Measurements from ENCODE around the gene GRSF1. TPM values are rescaled to one million over a fixed set of nuclear protein-coding genes. Genes with fewer than 3 reads are reported as not detected.
A peak's percentile ranks its signal among the peaks of the same experiment; 100 is the strongest.
"Not testable (repeated sequence)": the region's sequence is repeated elsewhere in the genome, so short reads cannot be mapped to it uniquely, and the experiment has no call there.

GRSF1 gene
- total RNA-seq, 4 donors from 2014 or later: 121 to 158 (median 140) TPM

DNA sequence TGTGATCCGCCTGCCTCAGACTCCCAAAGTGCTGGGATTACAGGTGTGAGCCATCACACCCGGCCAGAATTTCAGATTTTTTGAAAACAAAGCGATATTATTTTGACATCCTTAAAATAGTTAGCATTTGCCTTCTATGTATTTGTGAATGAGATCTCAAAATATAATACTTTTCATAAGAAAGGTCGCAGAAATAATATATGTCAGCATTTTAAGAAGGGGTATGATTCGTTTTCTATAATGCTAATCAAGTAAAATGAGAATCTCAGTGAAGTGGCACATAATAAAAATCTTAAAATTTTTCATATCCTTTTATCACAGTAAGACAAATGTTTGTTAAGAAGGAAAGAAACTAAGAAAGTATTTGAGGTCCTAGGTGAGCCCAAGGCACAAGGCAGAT is 52.2 kb downstream of the GRSF1 start:
- DNase-seq (no peak), ATAC-seq (no peak)
- no peaks in the 10 kb centered on the region for H3K9me3 ChIP-seq
- no peak overlapping the region for H3K4me3 ChIP-seq
- H3K4me1 ChIP-seq: no peaks in the 10 kb centered on the region
- H3K36me3 ChIP-seq: peaks cover 2 to 93% of the 10 kb centered on the region in 2 donors
- no peak for TF ChIP-seq POLR2A (IDR thresholded peaks at IDR 0.05)
- TF ChIP-seq, protein P1, sequence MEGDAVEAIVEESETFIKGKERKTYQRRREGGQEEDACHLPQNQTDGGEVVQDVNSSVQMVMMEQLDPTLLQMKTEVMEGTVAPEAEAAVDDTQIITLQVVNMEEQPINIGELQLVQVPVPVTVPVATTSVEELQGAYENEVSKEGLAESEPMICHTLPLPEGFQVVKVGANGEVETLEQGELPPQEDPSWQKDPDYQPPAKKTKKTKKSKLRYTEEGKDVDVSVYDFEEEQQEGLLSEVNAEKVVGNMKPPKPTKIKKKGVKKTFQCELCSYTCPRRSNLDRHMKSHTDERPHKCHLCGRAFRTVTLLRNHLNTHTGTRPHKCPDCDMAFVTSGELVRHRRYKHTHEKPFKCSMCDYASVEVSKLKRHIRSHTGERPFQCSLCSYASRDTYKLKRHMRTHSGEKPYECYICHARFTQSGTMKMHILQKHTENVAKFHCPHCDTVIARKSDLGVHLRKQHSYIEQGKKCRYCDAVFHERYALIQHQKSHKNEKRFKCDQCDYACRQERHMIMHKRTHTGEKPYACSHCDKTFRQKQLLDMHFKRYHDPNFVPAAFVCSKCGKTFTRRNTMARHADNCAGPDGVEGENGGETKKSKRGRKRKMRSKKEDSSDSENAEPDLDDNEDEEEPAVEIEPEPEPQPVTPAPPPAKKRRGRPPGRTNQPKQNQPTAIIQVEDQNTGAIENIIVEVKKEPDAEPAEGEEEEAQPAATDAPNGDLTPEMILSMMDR (IDR thresholded peaks at IDR 0.05 in 4 of 5, conservative IDR thresholded peaks at IDR 0.05 in 1 of 5): no peak
- no peaks in the 10 kb centered on the region for H3K27me3 ChIP-seq
- in situ Hi-C loops (cut with MboI; ENCODE audit: low sequenced_read_pairs in 4 of 4): no loop called here
- no peak overlapping the region for H3K27ac ChIP-seq
- intact Hi-C loops (cut with DNase I; ENCODE audit: low total_unique reads): no loop called here

DNA sequence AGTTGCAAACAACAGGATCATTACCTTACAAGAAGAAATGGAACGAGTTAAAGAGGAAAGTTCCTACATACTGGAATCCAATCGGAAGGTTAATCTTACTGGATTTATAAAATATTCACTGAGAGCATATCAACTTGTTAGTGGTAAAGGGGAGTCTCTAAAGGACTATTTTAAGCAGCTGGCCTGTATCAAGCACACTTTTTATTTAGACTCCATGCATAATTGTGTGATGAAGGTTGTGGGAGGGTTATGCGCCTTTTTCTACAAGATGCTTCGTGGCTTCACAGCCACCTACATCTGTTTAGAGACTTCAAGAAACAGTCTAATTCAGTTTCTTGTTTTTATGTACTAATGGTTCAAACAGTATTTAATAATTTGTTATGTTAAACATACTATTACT is 56.6 kb downstream of the GRSF1 start:
- Histone ChIP-seq H3K36me3 (peaks cover 2 to 56% of the 10 kb centered on the region in 2 donors), H3K4me3 (no peak overlapping the region), H3K27me3 (no peaks in the 10 kb centered on the region), H3K9me3 (no peaks in the 10 kb centered on the region), H3K4me1 (no peaks in the 10 kb centered on the region), H3K27ac (no peak overlapping the region)
- TF ChIP-seq POLR2A (IDR thresholded peaks at IDR 0.05): no peak
- TF ChIP-seq, protein P1 (IDR thresholded peaks at IDR 0.05 in 4 of 5, conservative IDR thresholded peaks at IDR 0.05 in 1 of 5): no peak
- no peak for DNase-seq
- intact Hi-C loops (cut with DNase I; ENCODE audit: low total_unique reads): no loop called here
- in situ Hi-C loops (cut with MboI; ENCODE audit: low sequenced_read_pairs in 4 of 4): no loop called here
- ATAC-seq: no peak

DNA sequence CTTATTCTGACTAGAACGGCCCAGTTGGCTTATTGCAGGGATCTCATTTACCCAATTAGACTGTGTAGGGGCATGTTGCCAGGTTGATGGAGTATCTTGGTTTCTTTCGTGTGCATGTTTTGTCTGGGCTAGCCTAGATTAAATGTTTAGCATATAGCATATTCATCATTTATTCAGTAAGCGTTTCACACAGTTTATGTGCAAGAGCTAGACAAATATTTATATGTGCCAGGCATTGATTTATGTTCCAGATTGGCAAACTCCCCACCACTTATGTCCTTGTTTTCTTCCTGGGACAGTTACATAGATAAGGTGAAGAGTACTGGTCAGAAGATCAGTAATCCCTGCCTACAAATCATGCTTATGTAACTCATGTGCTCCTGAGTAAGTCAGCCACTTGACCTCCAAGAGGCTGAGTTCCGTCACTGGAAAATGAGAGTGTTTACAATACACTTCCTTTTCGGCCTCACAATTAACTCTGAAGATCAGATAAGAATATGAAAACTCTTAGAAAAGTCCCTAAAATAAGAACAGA is 60.7 kb downstream of the GRSF1 start:
- in situ Hi-C loops (cut with MboI; ENCODE audit: low sequenced_read_pairs in 4 of 4) (no loop called here), intact Hi-C loops (cut with DNase I; ENCODE audit: low total_unique reads) (no loop called here)
- TF ChIP-seq, protein P1 (IDR thresholded peaks at IDR 0.05 in 4 of 5, conservative IDR thresholded peaks at IDR 0.05 in 1 of 5): no peak
- no peak for TF ChIP-seq POLR2A (IDR thresholded peaks at IDR 0.05)
- H3K4me1 ChIP-seq: no peaks in the 10 kb centered on the region
- no peaks in the 10 kb centered on the region for H3K9me3 ChIP-seq
- no peak overlapping the region for H3K4me3 ChIP-seq
- ATAC-seq (no peak), DNase-seq (no peak)
- H3K36me3 ChIP-seq: peaks cover 0 to 47% of the 10 kb centered on the region in 2 donors
- H3K27me3 ChIP-seq: no peaks in the 10 kb centered on the region
- peak overlapping the region in 1 of 4 donors; percentile 19 for H3K27ac ChIP-seq

DNA sequence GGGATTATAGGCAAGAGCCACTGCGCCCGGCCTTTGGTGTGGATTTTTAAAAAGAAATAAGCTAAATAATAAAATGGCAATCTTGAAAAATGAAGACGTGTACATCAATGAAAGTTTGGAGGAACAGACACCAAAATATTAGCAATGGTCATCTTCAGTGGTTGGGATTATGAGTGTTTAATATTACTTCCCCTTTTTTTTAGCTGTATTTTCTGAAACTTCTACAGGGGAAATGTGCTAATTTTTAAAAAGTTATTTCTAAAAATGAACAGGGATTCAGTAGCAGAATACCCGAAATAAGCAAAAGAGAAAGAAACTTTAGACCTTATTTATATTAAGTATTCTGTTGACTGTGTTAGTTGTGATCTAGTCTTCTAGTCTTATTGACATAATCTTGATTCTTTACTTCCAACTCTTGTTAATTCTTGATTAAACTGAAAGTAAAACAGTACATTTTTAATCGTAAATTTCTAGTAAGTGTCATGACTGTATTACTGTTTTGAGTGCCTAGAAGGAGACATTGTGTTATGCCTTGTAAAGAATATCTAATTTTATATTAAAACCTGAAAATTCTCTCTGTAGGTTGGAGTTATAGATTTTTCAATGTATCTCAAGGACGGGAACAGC is 66.6 kb downstream of the GRSF1 start:
- TF ChIP-seq, protein P1 (IDR thresholded peaks at IDR 0.05 in 4 of 5, conservative IDR thresholded peaks at IDR 0.05 in 1 of 5): no peak
- no peak for TF ChIP-seq POLR2A (IDR thresholded peaks at IDR 0.05)
- Histone ChIP-seq H3K4me1 (no peaks in the 10 kb centered on the region), H3K27ac (no peak overlapping the region), H3K4me3 (no peak overlapping the region), H3K36me3 (peaks cover 0 to 75% of the 10 kb centered on the region in 2 donors), H3K9me3 (no peaks in the 10 kb centered on the region), H3K27me3 (no peaks in the 10 kb centered on the region)
- intact Hi-C loops (cut with DNase I; ENCODE audit: low total_unique reads): no loop called here
- in situ Hi-C loops (cut with MboI; ENCODE audit: low sequenced_read_pairs in 4 of 4): no loop called here
- DNase-seq (no peak), ATAC-seq (no peak)

DNA sequence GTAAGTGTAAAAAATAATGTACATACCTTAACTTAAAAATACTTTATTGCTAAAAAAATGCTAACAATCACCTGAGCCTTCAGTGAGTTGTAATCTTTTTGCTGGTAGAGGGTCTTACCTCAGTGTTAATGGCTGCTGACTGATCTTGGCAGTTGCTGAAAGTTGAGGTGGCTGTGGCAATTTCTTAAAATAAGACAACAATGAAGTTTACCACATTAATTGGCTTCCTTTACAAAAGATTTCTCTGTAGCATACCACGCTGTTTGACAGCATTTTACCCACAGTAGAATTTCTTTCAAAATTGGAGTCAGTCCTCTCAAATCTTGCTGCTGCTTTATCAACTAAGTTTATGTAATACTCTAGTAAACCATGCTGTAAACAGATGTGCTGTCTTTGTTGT is 70.3 kb downstream of the GRSF1 start:
- in situ Hi-C loops (cut with MboI; ENCODE audit: low sequenced_read_pairs in 4 of 4); ATAC-seq: not testable (repeated sequence)

More for the DNA sequence above, 70.3 kb downstream of the GRSF1 start:
- H3K4me1 ChIP-seq; H3K4me3 ChIP-seq; H3K27ac ChIP-seq; H3K9me3 ChIP-seq; DNase-seq; H3K27me3 ChIP-seq; intact Hi-C loops (cut with DNase I; ENCODE audit: low total_unique reads): not testable (repeated sequence)
- peaks cover 0 to 73% of the 10 kb centered on the region in 2 donors for H3K36me3 ChIP-seq
